T follicular helper cell (primary cell): ENCODE results near the gene TSSC4.

ENCODE experiments used
- DNase-seq: peaks from one replicate; pipeline ENCODE4 v3.0.0-alpha.2; 2020; ENCODE audit warnings: low read depth

TSSC4 gene

DNA sequence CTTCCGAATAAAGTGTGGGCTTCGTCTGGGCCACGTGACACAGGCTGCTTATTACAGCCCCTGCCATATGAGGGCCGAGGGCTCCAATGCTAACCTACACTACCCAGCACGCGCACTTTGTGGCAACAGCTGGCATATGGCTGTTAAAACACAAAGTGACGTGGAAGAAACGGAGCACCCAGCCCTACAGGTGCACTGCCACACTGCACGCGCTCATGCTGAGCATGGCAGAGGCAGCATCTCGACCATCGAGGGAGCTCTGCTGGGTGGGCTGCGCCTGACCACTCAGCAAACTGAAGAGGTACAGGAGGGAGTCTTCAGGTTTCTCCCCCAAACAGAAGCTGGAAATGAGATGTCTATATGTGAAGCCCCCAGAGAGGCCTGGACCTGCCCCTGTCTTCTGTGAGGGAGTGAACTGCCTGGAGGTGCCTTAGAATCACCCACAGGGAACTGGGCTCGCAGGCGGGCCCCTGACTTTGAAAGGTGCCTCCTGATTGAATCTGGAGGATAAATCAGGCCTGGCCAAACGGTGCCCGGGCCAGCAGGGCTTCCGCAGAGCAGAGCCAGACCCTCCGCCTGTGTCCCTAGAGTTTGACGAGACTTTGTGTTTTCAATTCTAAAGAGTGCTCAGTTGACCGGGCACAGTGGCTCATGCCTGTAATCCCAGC is 18.3 kb downstream of the TSSC4 start:
- no peak for DNase-seq

DNA sequence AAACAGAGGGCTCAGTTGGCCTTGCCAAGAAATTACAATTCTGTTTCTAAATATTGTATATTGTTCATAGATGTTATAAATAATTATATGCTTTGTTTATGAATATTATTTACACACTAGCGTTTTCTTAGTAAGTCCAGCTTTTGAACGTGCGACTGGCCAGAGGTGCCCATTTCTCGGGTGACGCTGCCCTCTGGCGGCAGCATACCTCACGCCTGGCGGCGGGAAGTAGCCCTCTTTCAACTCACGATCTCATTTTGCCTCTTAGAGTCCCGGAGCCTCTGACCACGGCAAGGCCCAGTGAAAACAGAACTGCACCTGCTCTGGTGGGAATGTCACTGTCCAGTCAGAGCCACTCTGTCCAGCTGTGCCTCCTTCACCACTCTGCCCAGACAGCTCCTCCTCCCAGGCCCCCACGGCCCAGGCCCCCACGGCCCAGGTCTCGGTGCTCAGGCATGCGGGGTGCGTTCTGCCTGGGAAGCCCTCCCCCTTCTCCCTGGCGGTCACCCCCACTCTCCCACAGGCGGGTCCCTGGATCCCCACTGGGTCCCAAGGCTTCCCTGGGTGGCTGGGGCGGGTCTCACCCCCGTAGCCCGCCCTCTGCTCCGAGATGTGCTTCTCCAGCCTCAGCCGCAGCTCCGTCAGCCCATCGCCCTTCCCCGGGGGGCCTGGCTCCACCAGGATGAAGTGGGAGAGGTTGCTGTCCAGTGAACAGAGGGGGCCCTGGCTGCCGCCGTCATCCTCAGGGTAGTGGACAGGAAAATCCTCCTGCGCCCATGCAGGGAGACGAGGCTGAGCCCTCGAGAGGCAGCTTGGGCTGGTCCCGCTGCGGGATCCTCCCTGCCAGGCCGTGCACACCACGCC is 19.3 kb downstream of the TSSC4 start:
- peak; percentile 42 for DNase-seq

DNA sequence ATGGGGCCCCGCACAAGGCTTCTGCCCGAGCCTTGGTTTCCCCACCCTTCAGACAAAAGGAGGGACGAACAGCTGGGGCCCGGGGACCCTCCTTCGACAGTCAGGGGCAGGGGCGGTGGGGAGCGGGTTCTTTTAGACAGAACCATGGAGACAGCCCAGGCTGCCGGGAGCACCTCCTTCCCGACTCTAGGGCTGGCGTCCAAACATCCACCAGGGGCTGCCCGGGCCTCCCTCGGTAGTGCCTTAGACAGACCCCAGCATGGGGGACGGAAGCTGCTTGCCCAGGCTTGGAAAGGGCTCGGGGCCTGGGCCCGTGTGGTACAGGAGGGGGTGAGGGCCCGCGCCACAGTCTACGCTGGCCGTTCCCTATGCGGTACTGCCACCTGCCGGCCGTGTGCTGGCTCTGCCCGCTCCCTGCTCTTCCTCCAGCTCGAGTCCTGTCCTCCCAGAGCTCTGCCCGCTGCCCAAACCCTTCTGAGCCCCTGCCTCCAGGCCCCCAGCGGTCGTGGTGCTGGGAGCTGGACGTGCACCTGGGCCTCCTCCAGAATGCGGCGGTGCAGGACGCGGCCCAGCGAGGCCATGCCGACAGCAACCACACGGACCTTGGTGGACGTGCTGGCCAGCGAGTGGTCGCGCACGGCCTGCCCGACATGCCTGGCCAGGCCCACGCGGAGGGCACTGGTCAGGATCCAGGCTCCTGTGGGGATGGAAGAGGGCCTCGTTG is 20.1 kb downstream of the TSSC4 start:
- DNase-seq = peak; percentile 58

DNA sequence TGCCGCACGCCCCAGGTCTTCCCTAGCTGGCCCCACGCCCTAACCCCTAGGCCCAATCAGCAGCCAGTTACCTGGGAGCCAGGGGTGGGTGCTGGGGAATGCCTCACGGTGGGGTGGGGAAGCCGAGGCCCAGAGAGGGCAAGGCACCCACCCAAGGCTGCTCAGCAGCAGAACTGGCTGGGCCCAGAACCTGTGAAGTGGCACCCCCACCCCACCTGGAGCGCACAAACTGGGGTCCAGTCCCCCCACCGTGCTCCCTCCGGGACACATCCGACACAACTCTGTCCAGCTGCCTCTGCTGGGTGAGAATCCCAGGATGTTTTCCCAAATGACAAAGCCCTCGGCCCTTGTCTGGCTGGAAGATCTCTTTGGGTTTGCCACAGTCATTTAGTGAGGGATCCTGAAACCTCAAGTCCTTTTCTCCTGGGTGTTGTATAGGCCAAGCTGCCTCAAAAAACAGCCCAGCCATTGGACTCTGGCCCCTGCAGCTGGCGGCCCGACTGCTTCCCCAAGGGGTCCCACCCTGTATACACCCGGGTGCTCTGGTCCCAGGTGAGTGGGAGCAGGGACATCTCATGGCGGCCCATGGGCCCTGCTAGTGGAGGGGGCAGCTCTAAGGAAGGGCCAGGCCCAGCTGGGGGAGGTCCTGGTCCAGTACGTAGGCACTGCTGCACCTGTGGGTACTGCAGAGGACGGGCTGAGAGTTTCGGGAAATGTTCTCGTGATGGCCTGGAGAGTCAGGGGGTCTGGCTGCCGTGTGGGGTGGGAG is 20.9 kb downstream of the TSSC4 start:
- DNase-seq = no peak

DNA sequence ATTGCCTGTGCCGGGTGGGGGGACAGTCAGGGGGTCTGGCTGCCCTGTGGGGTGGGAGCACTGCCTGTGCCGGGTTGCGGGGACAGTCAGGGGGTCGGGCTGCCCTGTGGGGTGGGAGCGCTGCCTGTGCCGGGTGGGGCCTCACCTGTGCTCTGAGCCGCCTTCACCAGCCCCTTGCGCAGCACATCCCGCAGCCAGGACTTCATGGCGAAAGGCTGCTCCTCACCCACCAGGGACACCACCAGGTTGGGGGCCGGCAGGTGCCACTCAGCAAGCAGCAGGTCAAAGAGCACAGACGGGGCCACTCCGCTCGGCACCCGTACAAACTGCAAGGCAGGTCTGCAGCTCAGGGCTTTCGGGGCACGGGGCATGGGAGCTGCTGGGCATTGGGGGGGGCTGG is 21.4 kb downstream of the TSSC4 start:
- DNase-seq = no peak

DNA sequence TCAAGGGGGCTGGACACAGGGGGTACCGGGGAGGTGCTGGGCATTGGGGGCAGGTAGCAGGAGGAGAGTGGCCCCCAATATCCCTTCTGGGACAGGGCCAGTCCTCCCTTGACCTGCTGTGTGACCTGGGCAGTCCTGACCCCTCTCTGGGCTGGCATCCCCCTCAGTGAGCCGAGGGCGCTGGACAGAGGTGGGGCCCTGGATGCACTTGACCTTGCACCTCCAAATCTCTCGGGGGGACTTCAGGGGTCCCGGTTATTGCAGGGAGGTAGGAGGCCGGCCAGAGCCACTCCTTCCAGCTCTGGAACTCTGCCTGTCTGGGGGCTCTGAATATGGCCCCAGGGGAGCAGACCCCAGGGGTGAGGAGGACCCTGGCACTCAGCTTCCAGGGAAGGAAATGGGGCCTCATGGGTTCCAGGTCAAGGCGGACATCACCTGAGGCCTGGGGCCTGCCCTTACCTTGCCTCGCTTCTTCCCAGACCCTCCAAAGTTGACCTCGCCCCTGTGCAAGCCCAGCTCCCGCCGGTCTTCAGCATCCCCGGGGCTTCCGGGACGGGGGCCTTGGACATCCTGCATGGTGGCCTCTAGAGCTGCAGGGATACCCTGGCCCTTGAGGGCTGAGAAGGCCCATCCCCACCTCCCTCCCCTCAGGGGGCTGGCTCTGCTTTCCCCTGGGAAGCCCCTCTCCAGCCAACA is 22.1 kb downstream of the TSSC4 start:
- no peak for DNase-seq

DNA sequence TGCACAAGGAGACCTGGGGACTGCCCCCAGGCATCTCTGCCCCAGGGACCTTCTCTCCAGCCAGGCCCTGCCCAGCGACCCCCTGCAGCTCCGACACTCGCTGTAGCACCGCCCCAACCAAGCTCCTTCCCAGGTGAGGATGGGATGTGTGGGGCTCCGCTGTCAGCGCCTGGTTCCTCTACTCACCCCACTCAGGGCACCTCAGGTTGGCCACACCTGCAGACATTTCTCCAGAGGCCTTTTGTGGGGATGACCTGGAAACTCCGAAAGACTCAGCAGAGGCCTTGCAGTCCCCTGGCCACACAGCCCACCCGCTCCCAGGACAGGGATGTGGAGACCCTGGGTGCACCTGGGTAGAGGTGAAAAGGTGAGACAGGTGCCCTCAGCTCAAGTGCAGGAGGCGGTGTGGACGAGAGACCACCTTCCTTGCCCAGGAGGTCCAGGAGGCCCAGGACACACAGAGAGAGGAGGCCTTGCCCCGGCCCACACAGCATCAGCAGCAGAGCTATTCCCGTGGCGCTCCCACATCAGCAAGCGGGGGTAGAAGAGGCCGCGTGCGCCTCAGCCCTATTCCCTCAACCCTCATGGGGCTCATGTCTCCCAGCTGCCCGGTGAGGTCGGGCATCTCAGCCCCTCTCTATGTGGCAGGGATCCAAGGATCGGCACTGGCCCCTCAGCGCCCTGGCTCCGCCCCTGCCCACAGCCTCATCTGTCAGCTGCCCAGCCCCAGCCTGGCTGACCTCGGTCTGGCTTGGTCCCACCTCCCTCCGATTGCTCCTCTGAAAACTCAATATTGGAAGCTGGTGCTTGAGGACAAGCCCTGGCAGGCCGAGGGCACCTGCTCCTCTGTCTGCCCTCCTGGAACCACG is 22.8 kb downstream of the TSSC4 start:
- no peak for DNase-seq

DNA sequence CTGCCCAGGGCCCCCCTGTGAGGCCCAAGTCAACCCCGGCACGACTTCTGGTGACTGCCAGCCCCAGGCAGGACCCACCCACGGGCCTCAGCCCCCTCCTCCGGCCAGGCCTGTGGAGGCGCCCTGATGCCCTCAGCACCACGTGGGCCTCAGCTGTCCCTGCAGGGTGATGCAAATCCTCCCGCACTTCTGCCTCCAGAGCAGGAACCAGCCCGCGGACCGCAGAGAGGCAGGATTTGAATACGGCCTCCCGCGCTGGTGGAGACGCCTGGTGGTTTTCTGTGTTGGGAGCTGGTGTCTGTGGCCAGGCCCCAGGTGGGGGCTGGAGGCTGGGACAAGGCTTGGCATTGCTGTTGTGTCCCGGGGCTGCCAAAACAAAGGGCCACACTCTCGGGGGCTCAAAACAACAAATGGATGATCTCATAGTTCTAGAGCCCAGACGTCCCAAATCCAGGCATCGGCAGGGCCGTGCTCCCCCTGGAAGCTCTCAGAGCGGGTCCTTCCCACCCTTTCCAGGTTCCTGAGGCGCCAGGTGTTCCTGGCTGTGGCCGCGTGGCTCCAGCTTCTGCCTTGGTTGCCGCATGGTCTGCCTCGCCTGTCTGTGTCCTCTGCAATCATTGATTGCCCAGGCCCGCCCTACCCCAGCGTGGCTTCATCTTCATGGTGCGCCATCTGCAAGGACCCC is 24.4 kb downstream of the TSSC4 start:
- no peak for DNase-seq

DNA sequence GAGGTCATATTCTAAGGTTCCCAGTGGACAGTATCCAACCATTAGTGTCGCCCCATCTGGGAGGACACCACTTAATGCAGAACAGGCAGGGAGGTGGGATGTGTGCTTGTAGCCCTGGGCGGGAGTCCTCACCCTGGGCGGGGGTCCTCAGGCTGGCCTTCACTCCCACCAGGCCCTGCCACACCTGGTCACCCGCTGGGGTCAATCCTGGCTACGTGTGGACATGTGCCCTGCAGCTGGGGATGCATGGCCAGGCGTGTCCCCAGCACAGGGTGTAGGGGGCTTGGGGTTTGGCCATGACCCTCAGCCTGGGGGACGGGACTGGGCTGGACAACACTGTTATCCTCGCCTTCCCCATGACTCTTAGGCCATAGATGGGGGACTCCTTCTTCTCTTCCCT is 25.0 kb downstream of the TSSC4 start:
- no peak for DNase-seq

DNA sequence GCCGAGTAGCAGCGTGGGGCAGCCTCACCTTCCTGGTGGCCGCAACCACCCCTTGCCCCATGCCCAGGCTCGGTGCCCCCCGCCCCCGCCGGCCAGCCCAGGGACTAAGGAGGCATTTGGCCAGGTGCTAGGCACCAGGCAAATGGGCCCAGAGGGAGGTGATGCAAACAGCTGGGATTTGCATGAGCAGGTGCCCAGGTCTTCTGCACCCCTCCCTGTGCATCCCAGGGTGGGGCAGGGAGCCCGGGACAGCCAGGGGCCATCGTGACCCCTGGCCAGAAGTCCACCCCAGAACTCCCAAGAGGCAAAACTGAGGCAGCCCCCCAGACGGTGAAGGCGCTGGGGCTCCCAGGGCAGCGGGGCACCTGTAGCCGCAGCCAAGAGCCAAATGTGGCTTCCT is 25.7 kb downstream of the TSSC4 start:
- no peak for DNase-seq

DNA sequence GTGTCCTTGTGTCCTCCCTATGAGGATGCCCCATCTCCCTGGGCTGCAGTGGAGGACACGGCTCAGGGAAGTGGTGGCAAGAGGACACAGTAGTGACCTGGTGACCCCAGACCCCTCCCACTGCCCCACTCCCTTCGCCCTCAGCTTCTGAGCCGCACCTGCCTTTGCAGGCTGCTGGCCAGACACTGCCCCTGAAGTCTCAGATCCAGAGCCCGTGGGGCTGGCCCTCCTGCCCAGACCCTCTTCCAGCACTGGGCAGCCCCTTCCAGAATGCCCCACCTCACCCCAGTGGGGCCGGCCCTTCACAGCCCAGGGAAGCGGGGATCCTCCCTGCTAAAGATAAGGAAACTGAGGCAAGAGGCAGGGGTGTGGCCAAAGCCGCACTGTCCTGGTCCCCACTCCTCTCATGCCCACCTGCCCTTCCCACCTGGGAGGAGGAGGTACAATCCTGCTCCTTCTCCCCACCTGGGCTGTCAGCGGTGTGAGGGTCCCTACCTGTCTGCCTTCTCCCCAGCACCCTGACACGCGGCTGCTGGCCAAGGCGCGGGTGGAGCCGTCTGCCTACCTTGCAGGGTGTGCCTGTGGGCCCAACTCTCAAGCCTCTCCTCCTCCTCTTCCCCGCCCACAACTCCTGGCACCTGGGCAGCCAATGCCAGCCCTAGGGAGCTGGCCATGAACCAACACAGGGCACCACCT is 26.4 kb downstream of the TSSC4 start:
- DNase-seq = no peak

DNA sequence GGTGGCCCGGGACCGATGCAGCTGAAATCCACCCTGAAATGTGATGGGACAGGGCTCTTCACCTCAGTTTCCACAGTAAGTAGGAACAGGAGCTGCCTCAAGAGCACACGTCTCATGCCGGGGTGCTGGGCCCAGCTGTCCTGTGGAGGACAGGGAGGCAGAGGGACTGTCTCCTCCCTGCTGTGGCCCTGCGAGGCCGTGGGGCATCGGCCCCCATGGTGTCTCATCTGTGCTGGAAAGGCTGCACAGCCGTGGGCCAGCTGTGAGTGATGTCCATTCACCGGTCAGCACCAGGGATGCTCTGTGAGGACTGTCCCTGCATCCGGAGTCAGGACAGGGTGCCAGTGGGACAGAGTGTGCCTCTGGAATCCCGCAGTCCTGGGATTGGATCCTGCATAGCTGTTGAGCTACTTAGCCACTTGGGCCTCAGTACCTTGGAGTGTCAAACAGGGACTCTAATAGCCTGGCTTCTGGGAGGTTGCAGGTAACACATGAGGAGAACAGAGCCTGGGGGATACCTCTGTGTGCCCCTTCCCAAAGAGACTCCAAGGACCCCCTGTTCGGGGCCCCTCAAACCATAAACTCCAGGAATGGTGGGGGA is 27.3 kb downstream of the TSSC4 start:
- DNase-seq = no peak

DNA sequence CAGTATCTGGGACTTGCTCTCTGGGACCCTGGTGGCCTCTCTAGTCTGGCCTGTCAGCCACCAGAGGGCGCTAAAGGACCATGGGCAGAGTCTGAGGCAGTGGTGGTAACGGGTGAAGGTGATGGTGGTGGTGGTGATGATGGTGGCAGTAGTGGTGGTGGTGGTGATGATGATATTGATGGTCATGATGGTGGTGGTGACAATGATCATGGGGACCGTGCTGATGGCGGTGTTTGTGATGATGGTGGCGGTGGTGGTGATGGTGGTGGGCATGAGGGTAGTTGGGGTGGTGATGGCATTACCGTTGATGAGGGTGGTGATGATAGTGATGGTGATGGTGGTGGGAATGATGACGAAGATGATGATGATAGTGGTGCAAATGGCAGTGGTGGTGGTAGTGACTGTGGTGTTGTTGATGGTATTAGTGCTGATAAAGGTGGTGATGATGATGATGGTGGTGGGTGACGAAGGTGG is 27.8 kb downstream of the TSSC4 start:
- peak; percentile 85 for DNase-seq

DNA sequence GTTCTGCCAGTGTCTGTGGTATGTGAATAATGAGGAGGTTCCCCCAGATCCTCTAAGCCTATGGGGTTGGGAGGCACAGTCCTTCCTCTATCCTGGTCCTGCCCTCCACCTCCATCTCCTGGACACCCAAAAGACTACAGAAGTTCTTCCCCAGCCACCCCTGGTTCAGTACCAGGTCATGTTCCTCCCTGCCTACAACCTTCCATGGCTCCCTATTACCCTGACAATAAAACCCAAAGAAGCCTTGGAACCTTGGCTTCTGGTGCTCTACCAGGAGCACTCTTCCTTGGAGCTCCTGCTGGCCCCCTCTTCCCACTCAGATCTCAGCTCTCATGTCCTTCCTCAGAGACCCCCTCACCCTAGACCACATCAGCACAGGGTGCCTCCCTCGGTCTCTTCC is 30.8 kb downstream of the TSSC4 start:
- no peak for DNase-seq

DNA sequence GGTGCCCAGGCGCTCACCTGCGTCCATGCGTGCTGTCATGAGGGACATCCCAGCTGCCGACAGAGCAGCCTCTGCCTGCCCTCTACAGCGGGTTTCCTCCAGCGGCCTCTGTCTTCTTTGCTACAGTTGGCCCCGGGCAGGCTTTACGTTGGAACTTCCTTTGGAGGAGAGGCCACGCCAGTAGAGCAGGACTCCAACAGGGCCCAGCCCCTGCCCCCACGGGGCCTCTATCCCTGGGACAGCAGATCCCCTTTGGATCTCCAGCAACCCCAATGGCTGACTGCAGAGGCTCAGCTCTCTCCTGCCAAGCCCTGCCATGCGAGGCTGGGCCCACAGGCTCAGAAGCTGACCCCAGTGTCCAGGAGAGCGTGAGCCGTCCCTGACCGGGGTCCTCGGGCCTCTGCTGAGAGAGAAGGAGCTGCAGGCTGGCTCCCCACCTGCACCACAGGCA is 31.6 kb downstream of the TSSC4 start:
- no peak for DNase-seq

DNA sequence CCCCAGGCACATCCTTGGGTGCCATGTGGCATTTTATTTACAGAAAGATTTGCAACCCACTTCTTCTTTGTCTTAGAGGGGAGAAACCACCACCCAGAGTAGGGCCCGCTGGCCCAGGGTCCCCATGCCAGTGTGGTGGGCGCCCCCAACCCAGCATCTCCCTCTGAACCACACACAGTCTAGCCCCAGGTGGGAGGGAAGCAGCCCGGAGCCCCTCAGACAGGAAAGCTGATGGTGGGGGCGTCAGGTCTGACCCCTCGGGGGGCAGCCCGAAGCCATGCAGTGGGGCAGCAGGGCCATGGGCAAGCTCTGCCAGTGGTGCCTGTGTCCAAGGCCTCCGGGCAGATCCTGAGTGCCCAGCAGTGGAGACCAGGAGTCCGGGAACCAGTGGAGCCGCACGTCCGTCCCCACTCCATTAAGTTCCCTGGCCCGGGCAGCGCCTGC is 32.1 kb downstream of the TSSC4 start:
- DNase-seq = no peak

DNA sequence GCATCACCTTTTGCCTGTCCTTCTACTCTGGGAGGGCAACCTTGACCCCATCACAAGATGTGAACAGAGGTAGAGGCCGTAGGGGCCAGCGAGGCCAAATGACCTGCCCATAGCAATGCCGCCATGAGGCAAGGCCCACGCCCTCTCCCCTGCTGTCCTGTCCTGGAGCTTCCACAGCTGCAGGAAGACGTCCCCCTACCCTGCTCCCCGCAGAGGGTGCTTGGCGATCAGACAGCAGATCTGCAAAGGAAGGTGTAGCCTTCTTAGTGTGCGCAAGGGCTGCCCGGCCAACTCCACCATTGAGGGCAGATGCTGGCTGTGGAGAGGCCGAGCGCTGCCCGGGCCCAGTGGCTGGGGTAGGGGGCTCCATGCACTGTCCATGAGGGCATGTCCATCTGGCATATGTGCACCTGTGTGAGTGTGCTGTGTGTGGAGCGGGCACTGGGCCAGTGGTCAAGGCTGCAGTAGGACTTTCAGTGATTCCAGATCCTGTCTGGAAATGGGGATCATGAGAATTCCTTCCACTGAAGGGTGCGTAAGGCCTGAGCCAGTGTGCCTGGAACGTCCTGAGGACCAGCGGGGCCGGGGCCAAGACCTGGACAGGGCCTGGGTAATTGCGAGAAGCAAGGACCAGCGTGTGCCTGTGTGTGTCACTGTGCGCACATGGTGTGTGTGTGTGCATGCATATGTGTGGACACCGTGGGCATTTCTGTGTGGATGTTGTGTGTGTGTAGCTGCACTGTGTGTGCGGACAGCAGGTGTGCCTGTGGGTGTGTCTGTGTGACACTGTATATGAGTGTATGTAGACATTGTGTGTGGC is 32.8 kb downstream of the TSSC4 start:
- no peak for DNase-seq

DNA sequence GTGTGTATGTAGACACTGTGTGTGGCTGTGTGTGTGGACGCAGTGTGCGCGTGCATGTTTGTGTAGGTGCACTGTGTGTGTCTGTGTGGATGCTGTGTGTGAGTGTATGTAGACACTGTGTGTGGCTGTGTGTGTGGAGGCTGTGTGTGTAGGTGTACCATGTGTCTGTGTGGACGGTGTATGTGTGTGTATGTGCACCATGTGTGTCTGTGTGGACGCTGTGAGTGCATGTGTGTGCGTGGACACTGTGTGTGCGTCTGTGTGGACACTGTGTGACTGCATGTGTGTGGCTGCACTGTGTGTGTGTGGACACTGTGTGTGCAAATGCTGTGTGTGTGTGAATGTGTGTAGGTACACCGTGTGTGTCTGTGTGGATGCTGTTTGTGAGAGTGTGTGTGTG is 33.5 kb downstream of the TSSC4 start:
- no peak for DNase-seq
